ENCODE data around the gene KAT2B.

The KAT2B gene

GRCh38 chr3:20143519-20143918, 103.3 kb downstream of the KAT2B start:
- DNase-seq (ENCODE audit: low read depth in 2 of 2) = no peak

- DNase-seq (ENCODE audit: low read depth in 2 of 2) = no peak
Observed at GRCh38 chr3:20145874-20146273, 105.6 kb downstream of the KAT2B start.

- no peak for DNase-seq (ENCODE audit: low read depth in 2 of 2)
Observed at GRCh38 chr3:20146301-20146700, 106.1 kb downstream of the KAT2B start.

GRCh38 chr3:20147361-20147760, 107.1 kb downstream of the KAT2B start:
- no peak for DNase-seq (ENCODE audit: low read depth in 2 of 2)

GRCh38 chr3:20148466-20148865, 108.2 kb downstream of the KAT2B start:
- no peak for DNase-seq (ENCODE audit: low read depth in 2 of 2)

GRCh38 chr3:20154078-20154477, 113.8 kb downstream of the KAT2B start:
- no peak for DNase-seq (ENCODE audit: low read depth in 2 of 2)

GRCh38 chr3:20154928-20155327, 114.7 kb downstream of the KAT2B start:
- no peak for DNase-seq (ENCODE audit: low read depth in 2 of 2)

- no peak for DNase-seq (ENCODE audit: low read depth in 2 of 2)
Observed at GRCh38 chr3:20160230-20160629, 120.0 kb downstream of the KAT2B start.

GRCh38 chr3:20161714-20162113, 121.5 kb downstream of the KAT2B start:
- no peak for DNase-seq (ENCODE audit: low read depth in 2 of 2)

GRCh38 chr3:20173844-20174410, 133.7 kb downstream of the KAT2B start:
- DNase-seq (ENCODE audit: low read depth in 2 of 2) = no peak

- DNase-seq (ENCODE audit: low read depth in 2 of 2) = no peak
Observed at GRCh38 chr3:20181276-20181675, 141.0 kb downstream of the KAT2B start.

- DNase-seq (ENCODE audit: low read depth in 2 of 2) = no peak
Observed at GRCh38 chr3:20182206-20182605, 142.0 kb downstream of the KAT2B start.

GRCh38 chr3:20185331-20185678, 145.1 kb downstream of the KAT2B start:
- DNase-seq (ENCODE audit: low read depth in 2 of 2) = no peak

- DNase-seq (ENCODE audit: low read depth in 2 of 2) = peak; percentile 99 to 100
Observed at GRCh38 chr3:20185679-20186599, 145.7 kb downstream of the KAT2B start, which contains the start of gene SGO1. Gene SGO1, minus strand, starts transcription at chr3:20186206. Its CDS starts 2,179 bp downstream, at chr3:20184027.

GRCh38 chr3:20186600-20187004, 146.4 kb downstream of the KAT2B start:
- DNase-seq (ENCODE audit: low read depth in 2 of 2) = no peak

- no peak for DNase-seq (ENCODE audit: low read depth in 2 of 2)
Observed at GRCh38 chr3:20190991-20191390, 150.7 kb downstream of the KAT2B start.

GRCh38 chr3:20194793-20195460, 154.7 kb downstream of the KAT2B start:
- no peak for DNase-seq (ENCODE audit: low read depth in 2 of 2)

GRCh38 chr3:20197775-20198174, 157.5 kb downstream of the KAT2B start:
- DNase-seq (ENCODE audit: low read depth in 2 of 2) = no peak

- no peak for DNase-seq (ENCODE audit: low read depth in 2 of 2)
Observed at GRCh38 chr3:20201143-20201542, 160.9 kb downstream of the KAT2B start.
